OCI-LY3 (cell line): Measurements from ENCODE around the gene PPL.
"Not testable (repeated sequence)": the region's sequence is repeated elsewhere in the genome, so short reads cannot be mapped to it uniquely, and the experiment has no call there.

Source experiments
- H2AFZ ChIP-seq: fragments of 200-600, 300-600 bp; shearing (Covaris generic); 2 replicates; pipeline ENCODE4 v1.6.0; 2014; ENCODE audit warnings: antibody characterized with exemption, low read depth, low read length
- H3K27ac ChIP-seq: fragments of 200-600, 300-600 bp; sonication (generic); 2 replicates; pipeline ENCODE4 v1.5.1; 2014; ENCODE audit warnings: mild to moderate bottlenecking, low read length, moderate library complexity, mixed read lengths
- H3K27me3 ChIP-seq: fragments of 200-600, 300-600 bp; sonication (generic); 2 replicates; pipeline ENCODE4 v1.6.1; 2014; ENCODE audit warnings: low read depth, low read length, mixed read lengths
- H3K36me3 ChIP-seq: fragments of 200-600, 300-600 bp; sonication (generic); replicated peaks from 2 replicates; pipeline ENCODE3; 2014; ENCODE audit warnings: low read depth, low read length, mixed read lengths
- H3K4me1 ChIP-seq: fragments of 300-600, 200-600 bp; sonication (generic); 2 replicates; pipeline ENCODE4 v1.6.1; 2014; ENCODE audit warnings: low read length, mixed read lengths
- H3K4me2 ChIP-seq: fragments of 200-600, 300-600 bp; sonication (generic); 2 replicates; pipeline ENCODE4 v1.6.1; 2014; ENCODE audit warnings: low read length, mixed read lengths
- H3K4me3 ChIP-seq: fragments of 300-600, 200-600 bp; sonication (generic); 2 replicates; pipeline ENCODE4 v1.5.1; 2014; ENCODE audit warnings: antibody characterized with exemption, mild to moderate bottlenecking, low read length, moderate library complexity
- H3K79me2 ChIP-seq: fragments of 300-600, 200-600 bp; shearing (Covaris generic); 2 replicates; pipeline ENCODE4 v1.6.1; 2014; ENCODE audit warnings: mild to moderate bottlenecking, low read length, mixed read lengths
- H3K9ac ChIP-seq: fragments of 300-600, 200-600 bp; shearing (Covaris generic); 2 replicates; pipeline ENCODE4 v1.6.0; 2014; ENCODE audit warnings: mild to moderate bottlenecking, low read length, moderate library complexity
- H3K9me3 ChIP-seq: fragments of 200-600, 300-600 bp; shearing (Covaris generic); 2 replicates; pipeline ENCODE4 v1.6.1; 2014; ENCODE audit warnings: low read length, mixed read lengths; ENCODE audit not compliant: insufficient read depth
- H4K20me1 ChIP-seq: fragments of 200-600, 300-600 bp; sonication (generic); 2 replicates; pipeline ENCODE4 v1.6.1; 2016; ENCODE audit warnings: low read length, mixed read lengths; ENCODE audit not compliant: insufficient read depth
- EZH2phosphoT487 ChIP-seq: fragments of 200-600 bp; shearing (Covaris generic); IDR thresholded peaks from 2 replicates; pipeline ENCODE4 v1.6.1; 2018; ENCODE audit warnings: antibody characterized with exemption, mixed run types, low read depth
- TF ChIP-seq, protein P1 (sequence below): fragments of 200-600, 300-600 bp; sonication (generic); IDR thresholded peaks from 2 replicates; pipeline ENCODE4 v1.5.1; 2014; ENCODE audit warnings: antibody characterized with exemption, low read length, low read depth

Gene PPL

DNA sequence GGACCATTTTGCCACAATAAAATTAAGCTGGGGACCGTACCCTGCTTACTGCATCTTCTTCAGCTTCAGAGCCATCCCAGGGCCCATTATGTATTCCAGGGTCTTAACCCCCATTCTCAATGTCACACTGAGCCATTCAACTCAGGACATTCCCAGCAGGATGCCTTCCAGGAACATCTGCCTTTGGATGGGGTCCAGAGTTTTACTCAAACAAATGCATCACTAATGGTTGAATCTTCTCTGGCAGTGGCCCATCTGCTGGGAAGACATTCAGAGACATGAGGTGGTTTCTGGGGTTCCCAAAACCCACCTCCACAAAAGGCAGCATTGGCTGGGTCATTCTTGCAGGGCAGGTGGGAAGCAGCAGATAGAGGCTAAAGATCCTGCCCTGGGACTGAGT lies 17.8 kb upstream of the PPL start:
- H3K4me1 ChIP-seq, result peaks cover 2% of the 10 kb centered on the region; the same call in 1 of the 2 replicates
- H3K4me2 ChIP-seq, result no peak overlapping the region
- H2AFZ ChIP-seq, result no peak overlapping the region
- H3K9ac ChIP-seq, result no peak overlapping the region
- no peaks in the 10 kb centered on the region for H4K20me1 ChIP-seq
- peaks cover 4% of the 10 kb centered on the region; the same call in 1 of the 2 replicates for H3K27me3 ChIP-seq
- no peak overlapping the region for H3K4me3 ChIP-seq
- H3K27ac ChIP-seq, result no peak overlapping the region
- H3K36me3 ChIP-seq, result no peaks in the 10 kb centered on the region
- no peaks in the 10 kb centered on the region for H3K79me2 ChIP-seq
- TF ChIP-seq, protein P1, sequence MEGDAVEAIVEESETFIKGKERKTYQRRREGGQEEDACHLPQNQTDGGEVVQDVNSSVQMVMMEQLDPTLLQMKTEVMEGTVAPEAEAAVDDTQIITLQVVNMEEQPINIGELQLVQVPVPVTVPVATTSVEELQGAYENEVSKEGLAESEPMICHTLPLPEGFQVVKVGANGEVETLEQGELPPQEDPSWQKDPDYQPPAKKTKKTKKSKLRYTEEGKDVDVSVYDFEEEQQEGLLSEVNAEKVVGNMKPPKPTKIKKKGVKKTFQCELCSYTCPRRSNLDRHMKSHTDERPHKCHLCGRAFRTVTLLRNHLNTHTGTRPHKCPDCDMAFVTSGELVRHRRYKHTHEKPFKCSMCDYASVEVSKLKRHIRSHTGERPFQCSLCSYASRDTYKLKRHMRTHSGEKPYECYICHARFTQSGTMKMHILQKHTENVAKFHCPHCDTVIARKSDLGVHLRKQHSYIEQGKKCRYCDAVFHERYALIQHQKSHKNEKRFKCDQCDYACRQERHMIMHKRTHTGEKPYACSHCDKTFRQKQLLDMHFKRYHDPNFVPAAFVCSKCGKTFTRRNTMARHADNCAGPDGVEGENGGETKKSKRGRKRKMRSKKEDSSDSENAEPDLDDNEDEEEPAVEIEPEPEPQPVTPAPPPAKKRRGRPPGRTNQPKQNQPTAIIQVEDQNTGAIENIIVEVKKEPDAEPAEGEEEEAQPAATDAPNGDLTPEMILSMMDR, result no peak
- no peak for TF ChIP-seq EZH2phosphoT487
- H3K9me3 ChIP-seq, result no peaks in the 10 kb centered on the region

DNA sequence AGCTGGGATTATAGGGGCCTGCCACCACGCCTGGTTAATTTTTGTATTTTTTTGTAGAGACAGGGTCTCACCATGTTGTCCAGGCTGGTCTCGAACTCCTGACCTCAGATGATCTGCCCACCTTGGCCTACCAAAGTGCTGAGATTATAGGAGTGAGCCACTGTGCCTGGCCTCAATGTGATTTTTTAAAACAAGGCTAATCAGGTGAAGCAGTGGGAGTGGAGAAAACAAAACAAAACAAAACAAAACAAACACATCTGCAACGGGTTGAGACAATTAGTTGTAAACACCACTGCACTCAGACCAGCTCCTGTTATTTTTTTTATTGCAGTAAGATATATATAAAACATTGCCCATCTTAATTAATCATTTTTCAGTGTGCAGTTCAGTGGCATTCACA lies 14.6 kb upstream of the PPL start:
- not testable (repeated sequence) for H3K36me3 ChIP-seq, H3K27ac ChIP-seq, H3K4me1 ChIP-seq, H3K4me2 ChIP-seq, H4K20me1 ChIP-seq, H3K9me3 ChIP-seq, H3K4me3 ChIP-seq, H3K27me3 ChIP-seq, H3K79me2 ChIP-seq, H3K9ac ChIP-seq, H2AFZ ChIP-seq

DNA sequence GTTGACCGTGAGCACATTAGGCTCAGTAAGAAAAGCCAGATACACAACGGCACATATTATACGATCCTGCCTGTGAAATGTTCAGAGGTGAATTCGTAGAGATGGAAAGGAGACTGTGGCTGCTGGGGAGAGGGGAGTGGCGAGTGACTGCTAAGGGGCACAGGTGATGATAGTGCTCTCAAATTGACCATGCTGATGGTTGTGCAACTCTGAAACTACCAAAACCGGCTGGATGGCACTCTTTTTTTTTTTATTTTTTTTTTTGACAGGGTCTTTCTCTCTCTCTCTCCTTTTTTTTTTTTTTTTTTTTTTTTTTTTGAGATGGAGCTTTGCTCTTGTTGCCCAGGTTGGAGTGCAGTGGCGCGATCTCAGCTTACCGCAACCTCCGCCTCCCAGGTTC lies 13.0 kb upstream of the PPL start:
- no peak for TF ChIP-seq EZH2phosphoT487
- TF ChIP-seq, protein P1, result no peak
- no peak overlapping the region for H2AFZ ChIP-seq
- H3K27me3 ChIP-seq, result no peaks in the 10 kb centered on the region
- H3K36me3 ChIP-seq, result no peaks in the 10 kb centered on the region
- H4K20me1 ChIP-seq, result no peaks in the 10 kb centered on the region
- H3K9ac ChIP-seq, result no peak overlapping the region
- H3K27ac ChIP-seq, result no peak overlapping the region
- no peaks in the 10 kb centered on the region for H3K9me3 ChIP-seq
- no peak overlapping the region for H3K4me2 ChIP-seq
- H3K4me1 ChIP-seq, result peaks cover 6% of the 10 kb centered on the region; the same call in 1 of the 2 replicates
- H3K79me2 ChIP-seq, result no peaks in the 10 kb centered on the region
- no peak overlapping the region for H3K4me3 ChIP-seq

DNA sequence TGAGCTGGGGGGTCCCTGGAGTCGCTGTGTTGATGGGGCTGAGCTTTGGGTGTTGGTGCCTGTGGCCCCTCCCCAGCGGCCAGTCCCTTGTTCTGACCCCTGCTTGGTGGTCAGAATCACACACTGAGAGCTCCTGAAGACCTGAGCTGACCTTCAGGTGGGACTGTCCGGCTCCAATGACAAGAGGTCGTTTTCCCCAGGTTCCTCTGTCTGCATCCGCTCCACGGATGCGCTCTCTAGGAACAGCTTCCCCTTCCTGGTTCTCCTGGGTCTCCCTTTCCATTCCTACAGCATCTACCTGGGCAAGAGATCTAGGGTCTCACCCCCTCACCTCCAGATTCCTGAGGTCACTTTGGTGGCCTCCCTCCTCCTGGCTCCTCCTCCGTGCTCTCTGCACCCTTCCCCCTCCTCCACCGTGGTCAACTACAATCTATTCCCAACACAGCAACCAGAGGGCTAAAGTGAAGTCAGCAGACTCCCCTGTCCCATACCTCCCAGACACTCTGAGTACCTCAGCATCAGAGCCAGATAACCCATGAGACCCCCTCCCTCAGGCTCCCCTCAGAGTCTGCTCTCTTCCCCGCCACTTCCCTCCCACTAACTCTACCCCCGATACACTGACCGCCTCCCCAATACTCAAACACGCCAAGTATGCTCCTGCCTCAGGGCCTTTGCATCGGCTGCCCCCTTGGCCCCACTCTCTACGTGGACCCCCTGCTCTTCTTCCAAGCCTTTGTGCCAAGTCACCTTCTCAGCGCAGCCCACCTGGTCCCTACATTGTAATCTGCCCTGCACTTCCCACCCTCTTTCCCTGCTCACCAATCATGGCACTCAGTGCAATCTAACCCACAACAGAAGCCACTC lies 12.2 kb upstream of the PPL start:
- no peaks in the 10 kb centered on the region for H4K20me1 ChIP-seq
- no peak overlapping the region for H2AFZ ChIP-seq
- no peak overlapping the region for H3K9ac ChIP-seq
- no peak overlapping the region for H3K4me3 ChIP-seq
- H3K4me2 ChIP-seq, result no peak overlapping the region
- no peaks in the 10 kb centered on the region for H3K27me3 ChIP-seq
- no peaks in the 10 kb centered on the region for H3K36me3 ChIP-seq
- H3K4me1 ChIP-seq, result peaks cover 6% of the 10 kb centered on the region; the same call in 1 of the 2 replicates
- H3K79me2 ChIP-seq, result no peaks in the 10 kb centered on the region
- TF ChIP-seq EZH2phosphoT487, result no peak
- TF ChIP-seq, protein P1, result no peak
- H3K9me3 ChIP-seq, result no peaks in the 10 kb centered on the region
- no peak overlapping the region for H3K27ac ChIP-seq
